Small intestine (tissue), 7 donors: ENCODE measurements around the gene CDHR1. TPM values are rescaled to one million over a fixed set of nuclear protein-coding genes. Genes with fewer than 3 reads are reported as not detected.

Experiments
- DNase-seq, 2 donors: peaks; one replicate each; pipeline versions ENCODE4 v3.0.0 to v3.0.0-alpha.2; 2013
- FAIRE-seq: peaks from 2 replicates; lab custom pipeline; 2012; peaks lifted over from hg19 to GRCh38; lab: Jason Lieb, UNC
- H3K27ac ChIP-seq, 3 donors: one replicate each; pipeline ENCODE4 v1.5.1; 2013; ENCODE audit warnings: low read length in 2 of 3, mild to moderate bottlenecking in 2 of 3, control low read depth in 1 of 3, inconsistent platforms in 1 of 3, low read depth in 1 of 3, moderate library complexity in 1 of 3
- H3K27me3 ChIP-seq, 3 donors: one replicate each; pipeline ENCODE4 v1.6.1; 2013; ENCODE audit warnings: low read length in 3 of 3, inconsistent platforms in 1 of 3; ENCODE audit not compliant: control insufficient read depth in 3 of 3, insufficient read depth in 3 of 3
- H3K36me3 ChIP-seq, 3 donors: one replicate each; pipeline ENCODE4 v1.6.1; 2013; ENCODE audit warnings: low read length in 3 of 3, inconsistent platforms in 1 of 3, low read depth in 1 of 3, mild to moderate bottlenecking in 1 of 3, moderate library complexity in 1 of 3; ENCODE audit not compliant: control insufficient read depth in 3 of 3, insufficient read depth in 2 of 3
- H3K4me1 ChIP-seq, 3 donors: one replicate each; pipeline ENCODE4 v1.6.1; 2013; ENCODE audit warnings: low read length in 2 of 3, inconsistent platforms in 1 of 3, low read depth in 1 of 3, mild to moderate bottlenecking in 1 of 3, moderate library complexity in 1 of 3; ENCODE audit not compliant: control insufficient read depth in 3 of 3, insufficient read depth in 2 of 3
- H3K4me3 ChIP-seq, 3 donors: one replicate each; pipeline ENCODE4 v1.5.1; 2013; ENCODE audit warnings: low read length in 3 of 3, control low read depth in 1 of 3, inconsistent platforms in 1 of 3, low read depth in 1 of 3, mild to moderate bottlenecking in 1 of 3, moderate library complexity in 1 of 3
- H3K9me3 ChIP-seq, 2 donors: one replicate each; pipeline ENCODE4 v1.6.1; 2013; ENCODE audit warnings: low read depth in 1 of 2, low read length in 1 of 2; ENCODE audit not compliant: control insufficient read depth in 2 of 2, insufficient read depth in 1 of 2
- WGBS, 3 donors: extraction: QIAGEN DNeasy Blood & Tissue Kit; methylation state at CpG; one replicate each; pipeline ENCODE4 v1.1.7; 2013; 5-methylcytosine and 5-hydroxymethylcytosine counted together
- polyA plus RNA-seq, 4 donors: library from polyadenylated mRNA; stranded (reverse) in 3 of 4; unstranded in 1 of 4; fragments of 200-250 nt in 3 of 4; fragments of 120-200 nt in 1 of 4; gene quantifications; one replicate each; pipeline versions ENCODE4 v1.2.1 to v1.2.3, GENCODE V29; 2013
- donor health status: healthy with polysubstance abuse.
- donor health status: control.
- donor health status: control.
- donor health status: Bipolar disorder and iron deficiency.
- donor health status: healthy.

Gene CDHR1
- polyA plus RNA-seq, 4 donors, result 0.06 to 18.2 TPM; not detected in 2

DNA sequence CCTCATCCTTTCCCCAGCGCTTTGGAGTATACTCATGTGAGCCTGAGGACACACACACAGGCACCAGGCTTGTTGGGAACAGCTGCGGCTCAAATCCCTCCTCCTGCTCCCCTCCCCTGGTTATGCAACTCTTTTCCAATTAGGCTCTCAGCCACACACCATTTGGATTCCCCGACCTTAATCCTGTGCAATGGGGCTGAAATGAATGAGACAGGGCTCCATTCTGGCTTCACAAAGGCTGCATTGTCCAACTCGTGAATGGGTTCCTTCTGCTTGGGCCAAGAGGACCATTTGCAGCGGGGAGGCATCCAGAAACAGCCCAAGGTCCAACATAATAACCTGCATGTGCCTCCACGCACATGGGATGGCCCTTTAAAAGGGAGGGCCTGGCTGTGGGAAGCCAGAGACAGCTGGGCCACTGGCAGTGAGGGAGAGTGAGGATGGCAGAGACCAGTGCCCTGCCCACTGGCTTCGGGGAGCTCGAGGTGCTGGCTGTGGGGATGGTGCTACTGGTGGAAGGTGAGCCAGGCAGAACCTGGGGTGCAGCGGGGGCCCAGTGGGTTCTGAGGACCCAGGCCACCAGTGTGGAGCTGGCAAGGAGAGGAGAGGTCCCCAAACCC lies 50.4 kb downstream of the CDHR1 start, which contains the start of gene RGR:
TSS of gene RGR (plus strand) at position 403 of the 620 bp plus-strand sequence. CDS start at position 441, 38 bp downstream.
- H3K4me3 ChIP-seq, result no peak within 1 kb of the TSS
- DNase-seq, result no peak
- H3K4me1 ChIP-seq, result no peaks in the 10 kb centered on the region
- H3K27ac ChIP-seq, result no peak within 1 kb of the TSS
- no peaks in the 10 kb centered on the region for H3K36me3 ChIP-seq
- peaks cover 0 to 2% (median 0%) of the 10 kb centered on the region in 3 donors for H3K27me3 ChIP-seq
- H3K9me3 ChIP-seq, result no peaks in the 10 kb centered on the region
- no peak for FAIRE-seq
- 34 to 45% (median 38%) methylated on average over 9 of the region's 9 CpGs for WGBS, 3 donors

DNA sequence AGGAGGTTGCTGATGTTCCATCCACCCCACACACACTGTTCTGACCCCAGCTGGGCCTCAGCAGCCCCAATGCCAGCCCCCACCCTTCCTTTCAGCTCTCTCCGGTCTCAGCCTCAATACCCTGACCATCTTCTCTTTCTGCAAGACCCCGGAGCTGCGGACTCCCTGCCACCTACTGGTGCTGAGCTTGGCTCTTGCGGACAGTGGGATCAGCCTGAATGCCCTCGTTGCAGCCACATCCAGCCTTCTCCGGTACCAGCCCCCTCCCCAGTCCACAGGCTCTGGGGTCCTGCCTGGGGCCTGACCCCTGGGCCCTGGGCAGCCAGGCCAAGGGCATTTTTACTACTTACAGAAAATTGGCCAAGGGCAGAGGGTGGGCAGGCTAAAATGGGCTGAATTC lies 53.2 kb downstream of the CDHR1 start:
- peaks cover 0 to 5% of the 10 kb centered on the region in 2 donors for H3K9me3 ChIP-seq

DNA sequence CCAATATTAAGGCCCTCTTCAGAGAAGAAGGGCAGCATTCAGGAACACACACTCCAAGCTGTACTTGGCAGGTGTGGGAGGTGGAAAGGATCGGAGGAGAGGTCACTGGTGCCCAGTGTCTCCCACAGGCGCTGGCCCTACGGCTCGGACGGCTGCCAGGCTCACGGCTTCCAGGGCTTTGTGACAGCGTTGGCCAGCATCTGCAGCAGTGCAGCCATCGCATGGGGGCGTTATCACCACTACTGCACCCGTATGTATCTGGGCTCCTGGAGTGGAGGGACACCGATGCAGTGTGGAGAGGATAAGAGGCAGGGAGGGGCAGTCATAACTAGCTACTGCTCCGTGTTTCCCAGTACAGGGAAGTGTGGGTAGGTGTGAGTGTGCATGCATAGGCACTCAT lies 54.5 kb downstream of the CDHR1 start:
- H3K4me3 ChIP-seq, result no peak overlapping the region
- 76 to 80% (median 78%) methylated on average over 11 to 12 of the region's 12 CpGs for WGBS, 3 donors
- FAIRE-seq, result no peak
- H3K9me3 ChIP-seq, result peaks cover 0 to 5% of the 10 kb centered on the region in 2 donors
- H3K36me3 ChIP-seq, result no peaks in the 10 kb centered on the region
- no peaks in the 10 kb centered on the region for H3K4me1 ChIP-seq
- no peak for DNase-seq
- H3K27me3 ChIP-seq, result peaks cover 0 to 2% (median 0%) of the 10 kb centered on the region in 3 donors
- H3K27ac ChIP-seq, result no peak overlapping the region

More for the DNA sequence above, 53.2 kb downstream of the CDHR1 start:
- H3K27ac ChIP-seq, result no peak overlapping the region
- DNase-seq (no peak), FAIRE-seq (no peak)
- no peak overlapping the region for H3K4me3 ChIP-seq
- WGBS, 3 donors, result 80 to 84% (median 80%) methylated on average over 6 of the region's 6 CpGs
- H3K36me3 ChIP-seq, result no peaks in the 10 kb centered on the region
- peaks cover 0 to 2% (median 0%) of the 10 kb centered on the region in 3 donors for H3K27me3 ChIP-seq
- no peaks in the 10 kb centered on the region for H3K4me1 ChIP-seq

GRCh38 chr10:84254552-84255478 lies 60.5 kb downstream of the CDHR1 start:
- H3K36me3 ChIP-seq, result no peaks in the 10 kb centered on the region
- DNase-seq (no peak), FAIRE-seq (no peak)
- peaks cover 0 to 5% of the 10 kb centered on the region in 2 donors for H3K9me3 ChIP-seq
- no peak overlapping the region for H3K27ac ChIP-seq
- H3K4me1 ChIP-seq, result no peaks in the 10 kb centered on the region
- WGBS, 3 donors, result 60 to 73% (median 60%) methylated on average over 10 of the region's 10 CpGs
- H3K4me3 ChIP-seq, result no peak overlapping the region
- H3K27me3 ChIP-seq, result peaks cover 0 to 3% (median 0%) of the 10 kb centered on the region in 3 donors

GRCh38 chr10:84256510-84257342 lies 62.4 kb downstream of the CDHR1 start:
- Histone ChIP-seq H3K4me1 (no peaks in the 10 kb centered on the region), H3K4me3 (no peak overlapping the region), H3K36me3 (no peaks in the 10 kb centered on the region), H3K9me3 (peaks cover 0 to 2% of the 10 kb centered on the region in 2 donors), H3K27ac (no peak overlapping the region), H3K27me3 (peaks cover 0 to 3% (median 0%) of the 10 kb centered on the region in 3 donors)
- WGBS, 3 donors, result 36 to 41% (median 37%) methylated on average over 35 of the region's 35 CpGs
- DNase-seq (peak; percentile 10 to 46), FAIRE-seq (no peak)

GRCh38 chr10:84257343-84258020 lies 63.1 kb downstream of the CDHR1 start:
- H3K4me1 ChIP-seq, result no peaks in the 10 kb centered on the region
- H3K36me3 ChIP-seq, result no peaks in the 10 kb centered on the region

DNA sequence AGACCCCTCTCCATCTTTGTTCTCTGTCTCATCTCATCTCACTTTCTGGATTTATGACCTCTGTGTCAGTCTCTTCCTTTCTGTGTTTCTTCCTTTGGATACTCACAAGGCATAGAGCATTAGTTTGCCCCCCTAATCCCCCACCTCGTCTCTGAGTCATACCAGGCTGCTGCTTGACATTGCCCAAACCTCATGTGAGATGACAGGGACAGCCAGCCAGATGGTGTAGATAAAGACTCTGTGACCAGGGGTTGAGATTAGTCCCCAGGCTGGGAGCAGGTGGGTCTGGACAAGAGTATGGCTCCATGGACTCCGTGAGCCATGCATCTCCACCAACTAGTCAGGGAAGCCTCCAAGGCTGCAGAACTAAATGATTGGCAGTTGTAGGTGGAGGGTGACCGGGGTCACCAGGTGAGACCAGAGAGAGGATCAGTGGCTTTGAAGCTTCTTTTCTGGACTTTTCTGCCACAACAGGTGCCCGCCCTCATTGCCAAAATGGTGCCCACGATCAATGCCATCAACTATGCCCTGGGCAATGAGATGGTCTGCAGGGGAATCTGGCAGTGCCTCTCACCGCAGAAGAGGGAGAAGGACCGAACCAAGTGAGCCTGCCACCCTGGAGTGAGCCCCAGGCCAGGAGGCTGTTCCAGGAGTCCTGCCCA lies 63.8 kb downstream of the CDHR1 start:
- no peak for FAIRE-seq
- DNase-seq, result no peak
- Histone ChIP-seq H3K27ac (no peak overlapping the region), H3K36me3 (no peaks in the 10 kb centered on the region), H3K9me3 (no peaks in the 10 kb centered on the region), H3K27me3 (peaks cover 0 to 3% (median 0%) of the 10 kb centered on the region in 3 donors), H3K4me1 (no peaks in the 10 kb centered on the region), H3K4me3 (no peak overlapping the region)
- WGBS, 3 donors, result 79 to 92% (median 83%) methylated on average over 7 of the region's 7 CpGs

More at GRCh38 chr10:84257343-84258020, 63.1 kb downstream of the CDHR1 start:
- H3K9me3 ChIP-seq, result no peaks in the 10 kb centered on the region
- H3K4me3 ChIP-seq, result no peak overlapping the region
- DNase-seq (no peak), FAIRE-seq (no peak)
- WGBS, 3 donors, result 77 to 81% (median 80%) methylated on average over 15 of the region's 15 CpGs
- no peak overlapping the region for H3K27ac ChIP-seq
- H3K27me3 ChIP-seq, result peaks cover 0 to 3% (median 0%) of the 10 kb centered on the region in 3 donors
